Stomach smooth muscle (tissue), 2 donors: ENCODE measurements around the gene PRKG1.
A peak's percentile ranks its signal among the peaks of the same experiment; 100 is the strongest.

ENCODE experiments used
- H3K27ac ChIP-seq: one replicate; pipeline ENCODE4 v1.7.0; 2013; ENCODE audit warnings: mild to moderate bottlenecking, low read length, inconsistent platforms
- H3K27me3 ChIP-seq, 2 donors: one replicate each; pipeline ENCODE4 v1.7.0; 2013; ENCODE audit warnings: low read length in 2 of 2; ENCODE audit not compliant: insufficient read depth in 2 of 2, control insufficient read depth in 1 of 2
- H3K36me3 ChIP-seq, 2 donors: one replicate each; pipeline ENCODE4 v1.7.0; 2013; ENCODE audit warnings: low read length in 2 of 2; ENCODE audit not compliant: control insufficient read depth in 2 of 2, insufficient read depth in 2 of 2
- H3K4me1 ChIP-seq: one replicate; pipeline ENCODE4 v1.7.0; 2013; ENCODE audit warnings: low read length; ENCODE audit not compliant: control insufficient read depth, insufficient read depth
- H3K4me3 ChIP-seq, 2 donors: one replicate each; pipeline ENCODE4 v1.7.0; 2013; ENCODE audit warnings: low read length in 2 of 2
- H3K9ac ChIP-seq, 2 donors: one replicate each; pipeline ENCODE4 v1.7.0; 2013; ENCODE audit warnings: low read length in 2 of 2, mild to moderate bottlenecking in 1 of 2
- H3K9me3 ChIP-seq, 2 donors: one replicate each; pipeline ENCODE4 v1.7.0; 2013; ENCODE audit warnings: low read length in 2 of 2; ENCODE audit not compliant: control insufficient read depth in 2 of 2
- donor health status: healthy.
- donor health status: Pancreatic carcinoma.

PRKG1 gene

DNA sequence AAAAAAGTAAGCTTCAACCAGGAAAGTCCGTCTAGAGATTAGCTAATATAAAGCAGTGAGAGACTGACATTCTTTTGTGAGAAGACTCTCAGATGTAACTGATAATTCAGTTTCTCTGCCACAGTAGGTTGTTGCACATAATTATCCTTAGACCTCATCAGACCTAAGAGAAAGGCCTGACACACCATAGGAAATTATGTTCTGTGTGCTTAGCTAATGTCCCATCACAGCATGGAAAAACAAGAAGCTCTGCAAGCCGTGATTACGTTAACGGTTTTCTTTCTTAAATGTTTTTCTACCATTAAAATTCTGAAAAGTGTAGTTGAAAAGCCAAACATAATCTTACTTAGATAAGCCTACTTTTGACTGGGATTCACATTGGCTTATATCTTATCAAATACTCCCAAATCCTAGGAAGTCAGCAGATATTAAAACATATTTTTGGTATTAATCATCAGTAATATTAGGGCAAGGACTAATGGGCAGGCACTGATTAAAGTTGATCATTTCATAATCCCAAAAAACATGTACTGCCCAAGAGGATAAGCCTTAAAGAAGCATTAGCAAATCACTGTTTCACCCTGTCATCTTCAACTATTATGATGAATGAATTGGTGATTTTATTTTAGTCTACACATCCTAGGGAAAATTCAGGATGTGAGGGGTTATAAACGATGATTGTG, 619.9 kb downstream of the PRKG1 start:
- Histone ChIP-seq H3K36me3 (peaks cover 0 to 3% of the 10 kb centered on the region in 2 donors), H3K4me1 (peaks cover 23% of the 10 kb centered on the region), H3K27me3 (no peaks in the 10 kb centered on the region), H3K9ac (no peak overlapping the region), H3K4me3 (no peak overlapping the region), H3K9me3 (no peaks in the 10 kb centered on the region), H3K27ac (no peak overlapping the region)

DNA sequence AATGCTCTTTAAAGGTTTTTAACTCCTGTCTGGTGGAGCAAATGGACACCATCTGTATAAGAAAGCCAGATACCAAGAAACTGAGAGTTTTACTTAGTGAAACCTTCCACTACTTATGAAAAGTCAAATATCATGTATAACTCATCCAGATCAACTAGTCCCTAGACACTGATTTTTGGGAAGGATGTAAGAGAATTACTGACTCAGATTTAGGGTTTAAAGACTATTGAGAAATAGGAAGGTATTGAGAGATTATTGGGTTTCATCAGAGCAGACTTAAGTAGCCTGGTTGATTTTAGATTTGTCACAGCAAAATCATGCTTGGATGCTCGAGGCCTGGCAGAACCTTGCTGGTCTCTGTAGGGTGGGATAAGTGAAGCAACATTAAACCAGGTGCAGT, 622.0 kb downstream of the PRKG1 start:
- Histone ChIP-seq H3K4me1 (peaks cover 23% of the 10 kb centered on the region), H3K27me3 (no peaks in the 10 kb centered on the region), H3K9ac (no peak overlapping the region), H3K4me3 (no peak overlapping the region), H3K9me3 (no peaks in the 10 kb centered on the region), H3K36me3 (peaks cover 0 to 3% of the 10 kb centered on the region in 2 donors), H3K27ac (no peak overlapping the region)

- H3K9me3 ChIP-seq = no peaks in the 10 kb centered on the region
- peak overlapping the region; percentile 91 to 96 for H3K9ac ChIP-seq
- peak overlapping the region; percentile 95 for H3K27ac ChIP-seq
- H3K27me3 ChIP-seq = no peaks in the 10 kb centered on the region
- peaks cover 0 to 3% of the 10 kb centered on the region in 2 donors for H3K36me3 ChIP-seq
- peaks cover 23% of the 10 kb centered on the region for H3K4me1 ChIP-seq
- peak overlapping the region; percentile 94 to 97 for H3K4me3 ChIP-seq
These were observed 624.3 kb downstream of the PRKG1 start for GRCh38 chr10:51698473-51699063.

- peak overlapping the region; percentile 95 for H3K27ac ChIP-seq
- peak overlapping the region; percentile 91 to 96 for H3K9ac ChIP-seq
- H3K27me3 ChIP-seq = no peaks in the 10 kb centered on the region
- peaks cover 0 to 3% of the 10 kb centered on the region in 2 donors for H3K36me3 ChIP-seq
- peak overlapping the region; percentile 94 to 97 for H3K4me3 ChIP-seq
- H3K9me3 ChIP-seq = no peaks in the 10 kb centered on the region
- H3K4me1 ChIP-seq = peaks cover 23% of the 10 kb centered on the region
These were observed 624.8 kb downstream of the PRKG1 start for GRCh38 chr10:51699145-51699474.

GRCh38 chr10:51699475-51700227, 625.4 kb downstream of the PRKG1 start, which contains the start of gene CSTF2T:
Gene CSTF2T, minus strand, starts transcription at chr10:51699595. Its CDS starts 46 bp downstream, at chr10:51699549.
- Histone ChIP-seq H3K27ac (peak within 1 kb of the TSS; percentile 95), H3K4me3 (peak within 1 kb of the TSS; percentile 94 to 97), H3K27me3 (no peaks in the 10 kb centered on the region), H3K9ac (peak within 1 kb of the TSS; percentile 91 to 96), H3K4me1 (peaks cover 23% of the 10 kb centered on the region), H3K36me3 (peaks cover 0 to 3% of the 10 kb centered on the region in 2 donors), H3K9me3 (no peaks in the 10 kb centered on the region)

GRCh38 chr10:51700228-51700817, 626.0 kb downstream of the PRKG1 start:
- H3K4me3 ChIP-seq = peak overlapping the region; percentile 94 to 97

GRCh38 chr10:51705774-51706173, 631.5 kb downstream of the PRKG1 start:
- no peaks in the 10 kb centered on the region for H3K36me3 ChIP-seq
- H3K4me3 ChIP-seq = no peak overlapping the region
- no peaks in the 10 kb centered on the region for H3K27me3 ChIP-seq
- peak overlapping the region; percentile 86 for H3K27ac ChIP-seq
- H3K4me1 ChIP-seq = peaks cover 15% of the 10 kb centered on the region
- H3K9ac ChIP-seq = peak overlapping the region in 1 of 2 donors; percentile 34
- no peaks in the 10 kb centered on the region for H3K9me3 ChIP-seq

More at GRCh38 chr10:51700228-51700817, 626.0 kb downstream of the PRKG1 start:
- Histone ChIP-seq H3K9ac (peak overlapping the region; percentile 91 to 96), H3K36me3 (peaks cover 0 to 3% of the 10 kb centered on the region in 2 donors), H3K27me3 (no peaks in the 10 kb centered on the region), H3K27ac (peak overlapping the region; percentile 95), H3K4me1 (peaks cover 23% of the 10 kb centered on the region), H3K9me3 (no peaks in the 10 kb centered on the region)

- H3K9ac ChIP-seq = peak overlapping the region in 1 of 2 donors; percentile 59
- H3K4me1 ChIP-seq = peaks cover 15% of the 10 kb centered on the region
- peak overlapping the region; percentile 86 for H3K27ac ChIP-seq
- no peak overlapping the region for H3K4me3 ChIP-seq
- H3K9me3 ChIP-seq = no peaks in the 10 kb centered on the region
- H3K27me3 ChIP-seq = no peaks in the 10 kb centered on the region
- H3K36me3 ChIP-seq = no peaks in the 10 kb centered on the region
These were observed 631.9 kb downstream of the PRKG1 start for GRCh38 chr10:51706225-51706624.

GRCh38 chr10:51707392-51707791, 633.1 kb downstream of the PRKG1 start:
- Histone ChIP-seq H3K27me3 (no peaks in the 10 kb centered on the region), H3K9me3 (no peaks in the 10 kb centered on the region), H3K36me3 (no peaks in the 10 kb centered on the region), H3K9ac (peak overlapping the region in 1 of 2 donors; percentile 59), H3K4me1 (peaks cover 15% of the 10 kb centered on the region), H3K27ac (peak overlapping the region; percentile 86), H3K4me3 (no peak overlapping the region)

GRCh38 chr10:51707821-51708424, 633.6 kb downstream of the PRKG1 start:
- H3K36me3 ChIP-seq = no peaks in the 10 kb centered on the region
- peaks cover 15% of the 10 kb centered on the region for H3K4me1 ChIP-seq
- peak overlapping the region in 1 of 2 donors; percentile 59 for H3K9ac ChIP-seq
- H3K9me3 ChIP-seq = no peaks in the 10 kb centered on the region
- H3K4me3 ChIP-seq = no peak overlapping the region
- H3K27ac ChIP-seq = peak overlapping the region; percentile 86
- H3K27me3 ChIP-seq = no peaks in the 10 kb centered on the region
